Measurements from ENCODE around the gene OR13C9. TPM values are rescaled to one million over a fixed set of nuclear protein-coding genes. Genes with fewer than 3 reads are reported as not detected.
"Not testable (repeated sequence)": the region's sequence is repeated elsewhere in the genome, so short reads cannot be mapped to it uniquely, and the experiment has no call there.

The OR13C9 gene
- total RNA-seq, 1 donor from 2014 or later = not detected

DNA sequence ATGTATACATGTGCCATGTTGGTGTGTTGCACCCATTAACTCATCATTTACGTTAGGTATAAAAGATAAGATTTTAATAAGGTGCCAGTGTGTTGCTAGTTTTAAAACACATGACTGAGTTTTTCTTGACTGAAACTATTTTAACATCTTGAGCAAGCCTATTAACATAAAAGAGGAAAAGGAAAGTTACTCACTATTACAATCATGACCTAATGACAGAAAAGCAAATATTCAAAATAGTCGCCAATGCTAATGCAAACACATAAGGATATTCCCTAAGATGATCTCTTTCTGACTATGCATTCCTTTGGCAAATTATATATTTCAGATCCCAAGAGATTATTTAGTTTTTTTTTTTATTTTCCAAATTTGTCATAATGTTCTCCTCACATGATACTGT, 6.8 kb downstream of the OR13C9 start:
- no peaks in the 10 kb centered on the region for H3K9me3 ChIP-seq
- no peak for TF ChIP-seq CTCF (IDR thresholded peaks at IDR 0.05)
- H3K36me3 ChIP-seq = no peaks in the 10 kb centered on the region
- no peak overlapping the region for H3K4me3 ChIP-seq
- intact Hi-C loops (cut with DNase I) = no loop called here
- no peaks in the 10 kb centered on the region for H3K4me1 ChIP-seq
- no peaks in the 10 kb centered on the region for H3K27me3 ChIP-seq
- no peak for DNase-seq (ENCODE audit: low spot score in 2 of 2)
- no peak overlapping the region for H3K27ac ChIP-seq

- H3K9me3 ChIP-seq = no peaks in the 10 kb centered on the region
- no peak overlapping the region for H3K4me3 ChIP-seq
- DNase-seq (ENCODE audit: low spot score in 2 of 2) = no peak
- no peak for TF ChIP-seq CTCF (IDR thresholded peaks at IDR 0.05)
- no peaks in the 10 kb centered on the region for H3K36me3 ChIP-seq
- H3K4me1 ChIP-seq = no peaks in the 10 kb centered on the region
- intact Hi-C loops (cut with DNase I) = no loop called here
- H3K27me3 ChIP-seq = no peaks in the 10 kb centered on the region
- H3K27ac ChIP-seq = no peak overlapping the region
These were observed 9.7 kb downstream of the OR13C9 start for GRCh38 chr9:104608336-104608735.

GRCh38 chr9:104606152-104606551, 11.9 kb downstream of the OR13C9 start:
- H3K4me3 ChIP-seq = no peak overlapping the region
- H3K4me1 ChIP-seq = no peaks in the 10 kb centered on the region
- no peaks in the 10 kb centered on the region for H3K27me3 ChIP-seq
- TF ChIP-seq CTCF (IDR thresholded peaks at IDR 0.05) = no peak
- no peak for DNase-seq (ENCODE audit: low spot score in 2 of 2)
- no peak overlapping the region for H3K27ac ChIP-seq
- intact Hi-C loops (cut with DNase I) = no loop called here
- H3K36me3 ChIP-seq = no peaks in the 10 kb centered on the region
- no peaks in the 10 kb centered on the region for H3K9me3 ChIP-seq

GRCh38 chr9:104605527-104605926, 12.5 kb downstream of the OR13C9 start, which contains the start of gene OR13C2:
TSS of gene OR13C2 (minus strand) at chr9:104605627. CDS start at chr9:104605627, 0 bp downstream.
- H3K4me1 ChIP-seq; H3K36me3 ChIP-seq; intact Hi-C loops (cut with DNase I); H3K9me3 ChIP-seq; DNase-seq (ENCODE audit: low spot score in 2 of 2); H3K27ac ChIP-seq; H3K4me3 ChIP-seq; H3K27me3 ChIP-seq: not testable (repeated sequence)

- no peaks in the 10 kb centered on the region for H3K36me3 ChIP-seq
- no peak overlapping the region for H3K27ac ChIP-seq
- no peaks in the 10 kb centered on the region for H3K9me3 ChIP-seq
- no peak for TF ChIP-seq CTCF (IDR thresholded peaks at IDR 0.05)
- no peak for DNase-seq (ENCODE audit: low spot score in 2 of 2)
- H3K27me3 ChIP-seq = no peaks in the 10 kb centered on the region
- no peak overlapping the region for H3K4me3 ChIP-seq
- no peaks in the 10 kb centered on the region for H3K4me1 ChIP-seq
- intact Hi-C loops (cut with DNase I) = no loop called here
These were observed 13.2 kb downstream of the OR13C9 start for GRCh38 chr9:104604801-104605200.

GRCh38 chr9:104599313-104599712, 18.7 kb downstream of the OR13C9 start, which contains the start of gene OR13C5:
TSS of gene OR13C5 (minus strand) at chr9:104599413. CDS start at chr9:104599413, 0 bp downstream.
- H3K36me3 ChIP-seq; H3K4me3 ChIP-seq; H3K27ac ChIP-seq; H3K4me1 ChIP-seq; H3K27me3 ChIP-seq; DNase-seq (ENCODE audit: low spot score in 2 of 2); intact Hi-C loops (cut with DNase I); H3K9me3 ChIP-seq: not testable (repeated sequence)

DNA sequence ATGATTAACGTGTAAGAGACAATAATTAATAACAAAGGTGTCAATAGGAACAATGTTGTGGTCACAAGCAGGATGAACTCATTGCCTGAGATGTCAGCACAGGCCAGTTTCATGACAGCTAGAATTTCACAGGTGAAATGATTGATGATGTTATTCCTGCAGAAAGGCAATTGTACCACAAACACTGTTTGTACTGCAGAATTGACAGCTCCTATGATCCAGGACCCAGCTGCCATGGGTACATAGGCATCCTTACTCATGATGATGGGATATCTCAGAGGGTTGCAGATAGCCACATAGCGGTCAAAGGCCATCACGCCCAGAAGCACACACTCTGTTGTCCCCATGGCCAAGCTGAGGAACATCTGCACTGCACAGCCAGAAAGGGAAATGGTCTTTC, 19.3 kb downstream of the OR13C9 start:
- H3K27ac ChIP-seq; H3K36me3 ChIP-seq; H3K4me3 ChIP-seq; DNase-seq (ENCODE audit: low spot score in 2 of 2); intact Hi-C loops (cut with DNase I); H3K27me3 ChIP-seq; H3K4me1 ChIP-seq; H3K9me3 ChIP-seq: not testable (repeated sequence)
